HG02623 (cell line): Measurements from ENCODE around the gene ZNF488.
"Not testable (repeated sequence)": the region's sequence is repeated elsewhere in the genome, so short reads cannot be mapped to it uniquely, and the experiment has no call there.

ENCODE experiments used
- ATAC-seq: cut with Tn5 transposase; IDR thresholded peaks from one replicate; pipeline ENCODE4 v1.9.1; 2021; ENCODE audit warnings: moderate library complexity; ENCODE audit not compliant: unreplicated experiment

The ZNF488 gene

GRCh38 chr10:47410271-47410670, 26.2 kb upstream of the ZNF488 start:
- ATAC-seq, result no peak

- ATAC-seq, result no peak
These were observed 25.8 kb upstream of the ZNF488 start for GRCh38 chr10:47409866-47410256.

GRCh38 chr10:47409171-47409865, 25.2 kb upstream of the ZNF488 start:
- ATAC-seq, result no peak

- no peak for ATAC-seq
These were observed 24.5 kb upstream of the ZNF488 start for GRCh38 chr10:47408606-47409005.

GRCh38 chr10:47406870-47407691, 23.0 kb upstream of the ZNF488 start:
- no peak for ATAC-seq

- no peak for ATAC-seq
These were observed 22.4 kb upstream of the ZNF488 start for GRCh38 chr10:47406548-47406869.

- no peak for ATAC-seq
These were observed 21.9 kb upstream of the ZNF488 start for GRCh38 chr10:47405857-47406547.

GRCh38 chr10:47404937-47405336, 20.8 kb upstream of the ZNF488 start:
- ATAC-seq, result no peak

GRCh38 chr10:47404446-47404845, 20.4 kb upstream of the ZNF488 start:
- no peak for ATAC-seq

GRCh38 chr10:47403446-47404318, 19.6 kb upstream of the ZNF488 start:
- no peak for ATAC-seq

- ATAC-seq, result no peak
These were observed 18.7 kb upstream of the ZNF488 start for GRCh38 chr10:47402641-47403301.

GRCh38 chr10:47401874-47402640, 18.0 kb upstream of the ZNF488 start:
- ATAC-seq, result no peak

- ATAC-seq, result no peak
These were observed 17.1 kb upstream of the ZNF488 start for GRCh38 chr10:47401210-47401609.

GRCh38 chr10:47400786-47401185, 16.7 kb upstream of the ZNF488 start:
- ATAC-seq, result no peak

- ATAC-seq, result no peak
These were observed 16.2 kb upstream of the ZNF488 start for GRCh38 chr10:47400251-47400650.

GRCh38 chr10:47397256-47397655, 13.2 kb upstream of the ZNF488 start:
- no peak for ATAC-seq

- ATAC-seq, result no peak
These were observed 12.2 kb upstream of the ZNF488 start for GRCh38 chr10:47396311-47396717.

- no peak for ATAC-seq
These were observed 5.5 kb upstream of the ZNF488 start for GRCh38 chr10:47389619-47390018.

- no peak for ATAC-seq
These were observed 4.8 kb upstream of the ZNF488 start for GRCh38 chr10:47388879-47389278.

- ATAC-seq, result not testable (repeated sequence)
These were observed 2.0 kb upstream of the ZNF488 start for GRCh38 chr10:47386104-47386503.
